CD4-positive, alpha-beta T cell treated with Interleukin-4 for 4 hours (primary cell): ENCODE results near the gene RORB.
"Not testable (repeated sequence)": the region's sequence is repeated elsewhere in the genome, so short reads cannot be mapped to it uniquely, and the experiment has no call there.

Experiments
- DNase-seq: peaks from one replicate; pipeline ENCODE4 v3.0.0-alpha.2; 2020

Gene RORB

DNA sequence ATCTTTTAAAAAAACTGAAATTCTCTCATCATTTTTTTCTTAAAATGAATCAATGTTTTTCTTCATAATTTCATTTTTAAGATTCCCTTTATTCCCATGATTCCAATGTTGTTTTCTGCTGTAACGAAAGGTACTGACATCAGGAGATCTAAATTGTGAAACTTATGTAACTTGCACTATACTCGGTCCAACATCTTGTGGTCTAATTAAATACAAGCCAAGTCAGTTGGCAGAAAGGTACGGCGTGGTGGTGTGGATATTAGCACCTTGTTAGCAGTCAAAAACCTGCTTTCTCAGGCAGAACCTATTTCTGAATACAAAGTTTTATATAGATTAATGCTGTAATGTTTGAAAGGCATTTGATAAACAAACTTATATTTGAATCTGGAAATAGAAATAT is 20.1 kb downstream of the RORB start:
- DNase-seq: no peak

GRCh38 chr9:74519419-74519818 is 22.3 kb downstream of the RORB start:
- no peak for DNase-seq

DNA sequence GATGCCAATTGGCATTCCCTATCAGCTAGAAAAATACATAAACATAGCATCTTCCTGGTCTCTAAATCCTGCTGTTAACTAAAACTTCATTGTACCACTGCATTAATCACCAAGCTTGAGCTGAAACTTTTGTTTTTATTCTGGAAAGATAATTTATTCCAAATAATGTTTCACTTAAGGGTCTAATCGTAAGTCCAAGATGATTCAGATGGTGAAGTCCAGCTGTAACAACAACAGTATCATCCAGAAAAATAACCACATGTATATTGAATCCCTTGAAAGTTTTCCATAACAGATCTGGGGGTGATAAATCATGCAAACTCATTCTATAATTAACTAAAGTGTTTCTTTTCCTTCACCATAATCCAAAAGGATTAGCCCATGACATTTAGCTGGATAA is 23.9 kb downstream of the RORB start:
- no peak for DNase-seq

DNA sequence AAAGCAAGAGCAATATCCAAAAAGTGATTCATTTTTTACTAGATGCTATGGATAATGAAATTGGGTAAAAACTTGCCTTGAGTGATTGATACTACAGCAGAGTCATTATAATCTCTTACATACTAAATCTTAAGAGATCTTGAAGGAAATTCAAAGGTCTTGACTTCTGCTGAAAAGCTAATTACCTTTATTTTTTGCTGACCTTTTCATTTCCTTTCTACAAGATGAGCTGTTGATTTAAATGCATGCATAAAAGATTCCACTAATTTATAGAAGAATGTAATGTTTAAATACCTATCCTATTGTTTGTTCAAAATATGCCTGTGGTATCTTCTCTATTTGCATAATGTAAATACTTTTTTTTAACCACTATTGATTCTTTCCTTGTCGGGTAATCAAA is 27.2 kb downstream of the RORB start:
- no peak for DNase-seq

DNA sequence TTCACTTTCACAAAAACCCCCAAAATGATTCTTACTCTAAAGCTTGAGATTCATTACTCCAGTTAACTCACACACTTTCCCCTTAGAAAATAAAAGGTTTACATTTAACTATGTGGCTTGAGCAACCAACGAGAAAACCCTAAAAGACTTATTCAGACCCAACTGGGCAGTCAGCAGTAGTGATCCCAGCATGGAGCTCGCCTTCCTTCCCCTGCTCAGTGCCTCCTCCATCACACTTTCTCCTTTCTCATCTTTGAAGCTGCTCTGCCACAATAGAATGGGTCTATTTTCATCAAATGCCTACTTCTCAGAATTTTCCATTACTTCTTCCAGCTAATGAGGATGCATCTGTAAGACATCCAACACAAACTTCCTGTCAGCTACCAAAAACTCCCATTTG is 29.1 kb downstream of the RORB start:
- no peak for DNase-seq

DNA sequence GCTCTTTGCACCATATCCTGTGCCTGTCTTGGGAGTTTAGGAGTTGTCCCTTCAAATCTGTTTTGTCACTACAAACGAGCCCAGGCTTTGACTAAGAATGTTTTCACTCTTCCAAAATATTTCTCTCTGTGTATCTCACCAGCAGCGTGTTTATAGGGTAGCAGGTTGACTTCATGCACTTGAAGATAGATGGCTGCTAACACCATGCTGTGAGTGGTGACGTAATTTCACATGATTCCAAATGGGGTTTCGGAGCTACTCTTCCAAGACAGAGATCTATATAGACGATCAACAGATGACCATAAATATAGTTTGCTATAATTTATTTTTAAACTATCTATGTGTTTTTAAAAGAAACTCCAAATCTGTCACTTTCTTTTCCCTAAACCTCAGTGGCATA is 30.6 kb downstream of the RORB start:
- no peak for DNase-seq

DNA sequence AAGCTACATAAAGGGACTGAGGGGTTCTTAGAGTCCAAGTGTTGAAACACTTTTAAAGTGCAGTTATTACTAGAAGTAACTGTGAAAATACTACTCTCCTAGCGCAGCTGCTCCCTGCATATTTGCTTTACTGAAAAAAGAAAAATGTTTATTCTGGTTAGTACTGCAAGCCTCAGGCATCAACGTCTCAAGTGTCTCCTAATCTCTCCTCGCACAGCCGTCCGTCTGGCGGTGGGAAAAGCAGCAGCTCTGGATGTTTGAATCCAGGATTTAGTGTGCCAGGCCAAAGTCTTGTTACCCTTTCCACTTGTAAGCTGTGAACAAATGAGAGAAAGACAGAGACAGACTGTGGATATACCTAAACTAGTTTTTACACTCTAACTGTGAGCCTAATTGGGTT is 31.1 kb downstream of the RORB start:
- no peak for DNase-seq

DNA sequence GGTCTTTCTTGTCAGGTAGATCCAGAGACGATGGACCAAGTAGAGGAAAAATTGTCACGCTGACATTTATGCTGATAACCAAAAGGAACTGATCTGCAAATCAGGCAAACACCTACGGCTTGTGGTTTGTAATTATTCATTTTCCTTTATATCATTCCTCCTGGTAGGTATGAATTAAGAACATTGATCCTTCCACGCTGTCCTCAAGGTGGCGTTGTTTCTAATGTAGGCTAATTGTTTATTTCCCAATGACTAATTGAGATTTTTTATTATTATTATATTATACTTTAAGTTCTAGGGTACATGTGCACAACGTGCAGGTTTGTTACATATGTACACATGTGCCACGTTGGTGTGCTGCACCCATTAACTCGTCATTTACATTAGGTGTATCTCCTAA is 33.3 kb downstream of the RORB start:
- DNase-seq: not testable (repeated sequence)

- no peak for DNase-seq
Measured at GRCh38 chr9:74533253-74533652, 36.1 kb downstream of the RORB start.

DNA sequence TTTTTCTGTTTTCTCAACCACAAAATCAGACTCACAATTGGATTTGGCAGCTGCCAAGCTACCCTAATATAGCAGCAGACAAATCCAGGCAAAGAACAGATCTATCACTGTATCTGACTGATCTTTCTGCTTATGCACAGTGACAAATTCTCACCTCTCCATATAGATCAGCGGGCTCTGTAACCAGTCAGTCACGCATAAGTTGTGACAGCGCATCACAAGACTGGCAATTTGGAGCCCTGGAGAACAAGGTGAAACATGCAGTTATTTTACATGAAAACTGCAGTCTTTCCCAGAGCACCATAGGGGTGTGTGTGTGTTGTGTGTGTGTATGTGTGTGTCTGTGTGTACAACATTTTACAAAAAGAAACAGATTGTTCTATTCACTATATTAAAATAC is 37.7 kb downstream of the RORB start:
- no peak for DNase-seq

- DNase-seq: no peak
Measured at GRCh38 chr9:74543145-74543544, 46.0 kb downstream of the RORB start.

DNA sequence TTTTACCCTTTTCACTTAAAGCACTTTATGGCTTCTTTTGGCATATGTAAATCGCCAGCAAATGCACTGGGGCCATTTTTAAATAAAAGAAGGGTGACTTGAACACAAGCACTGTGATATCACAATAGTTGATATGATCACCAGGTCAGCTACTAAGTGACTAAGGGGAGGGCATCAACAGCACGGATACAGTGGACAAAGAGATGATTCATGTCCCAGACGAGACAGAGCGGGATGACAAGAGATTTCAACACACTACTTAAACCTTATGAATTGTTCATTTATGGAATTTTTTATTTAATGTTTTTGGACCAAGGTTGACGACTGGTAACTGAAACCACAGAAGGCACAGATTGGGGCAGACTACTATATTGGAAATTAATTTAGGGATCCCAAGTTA is 54.1 kb downstream of the RORB start:
- no peak for DNase-seq

GRCh38 chr9:74554751-74555419 is 57.8 kb downstream of the RORB start:
- no peak for DNase-seq

GRCh38 chr9:74555565-74555964 is 58.4 kb downstream of the RORB start:
- no peak for DNase-seq

DNA sequence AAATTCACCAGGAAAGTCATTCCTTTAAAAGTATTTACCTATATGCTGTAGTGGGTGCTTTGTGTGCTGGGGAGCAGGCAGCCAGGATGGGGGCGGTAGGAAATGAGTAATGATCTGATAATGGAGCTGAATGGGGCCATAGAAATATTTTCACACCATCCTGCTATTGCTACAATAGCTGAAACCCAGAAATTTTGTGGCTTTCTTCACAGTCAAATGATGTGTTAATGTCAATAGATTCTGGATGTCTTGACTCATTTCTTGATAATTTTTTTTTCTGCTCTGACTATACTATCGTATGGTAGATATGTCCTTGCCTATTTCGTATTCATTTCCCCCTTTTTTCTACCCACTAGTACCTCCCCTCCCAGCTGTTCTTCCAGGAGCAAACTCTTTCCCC is 59.5 kb downstream of the RORB start:
- DNase-seq: no peak

DNA sequence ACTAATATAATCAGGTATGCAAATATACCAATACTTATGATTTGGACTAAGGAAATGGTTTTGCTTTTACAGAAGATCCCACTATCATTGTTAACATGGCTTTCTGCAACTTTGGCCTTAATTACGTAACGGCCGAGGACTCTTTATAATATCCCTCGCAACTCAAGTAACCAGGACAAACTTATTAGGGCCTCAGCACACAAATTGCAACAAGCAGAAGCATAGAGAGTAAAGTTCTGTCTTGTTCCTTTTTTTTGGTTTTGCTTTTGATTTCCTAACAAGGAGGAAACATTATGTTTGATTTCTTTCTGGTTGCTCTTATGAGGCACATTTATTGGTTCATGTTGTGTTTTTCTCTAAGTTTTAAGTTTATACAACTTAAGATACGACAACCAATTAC is 60.4 kb downstream of the RORB start:
- DNase-seq: no peak

DNA sequence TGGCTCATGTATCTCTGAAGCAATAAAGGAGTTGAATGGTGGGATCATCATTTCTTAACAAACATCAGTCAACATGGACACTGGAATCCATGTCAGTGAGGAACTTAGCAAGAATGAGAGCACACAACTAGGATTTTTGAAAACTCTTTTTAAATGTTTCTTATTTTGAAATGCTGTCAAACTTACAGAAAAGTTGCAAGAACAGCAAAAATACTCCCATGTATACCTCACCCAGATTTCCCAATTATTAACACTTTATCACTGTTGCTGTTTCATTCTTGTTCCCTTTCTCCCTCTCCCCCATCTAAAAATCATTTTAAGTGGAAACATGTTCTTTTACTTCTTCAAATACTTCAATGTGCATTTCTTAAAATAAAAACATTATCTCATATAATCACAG is 65.5 kb downstream of the RORB start:
- DNase-seq: no peak

GRCh38 chr9:74570879-74571512 is 73.9 kb downstream of the RORB start:
- peak; percentile 19 for DNase-seq

DNA sequence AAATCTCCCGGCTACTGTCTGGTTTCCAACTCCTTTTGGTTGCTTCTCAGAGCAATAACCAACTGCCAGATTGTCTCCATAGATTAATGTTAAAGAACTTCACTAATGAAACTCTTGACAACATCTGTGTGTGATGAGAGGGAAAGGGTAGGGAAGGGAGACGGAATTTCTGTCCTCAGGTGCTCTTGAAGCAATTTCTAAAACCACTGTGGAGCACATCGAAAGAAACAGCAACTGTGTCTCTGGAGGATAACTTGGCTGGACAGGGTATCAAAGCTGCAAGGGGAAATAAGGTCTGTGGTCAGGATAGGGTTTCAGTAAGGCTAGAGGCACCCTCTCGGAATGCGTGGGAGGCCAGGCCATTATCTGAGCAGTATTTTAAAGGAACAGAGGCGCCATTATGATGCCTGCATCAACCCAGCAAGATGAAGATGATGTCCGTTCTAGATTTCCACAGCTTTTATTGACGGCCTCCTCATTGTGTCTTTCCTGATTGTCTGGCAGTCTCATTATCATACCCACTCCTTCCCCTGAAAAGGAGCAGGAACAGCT is 76.6 kb downstream of the RORB start:
- DNase-seq: no peak

GRCh38 chr9:74576176-74576575 is 79.0 kb downstream of the RORB start:
- DNase-seq: no peak

DNA sequence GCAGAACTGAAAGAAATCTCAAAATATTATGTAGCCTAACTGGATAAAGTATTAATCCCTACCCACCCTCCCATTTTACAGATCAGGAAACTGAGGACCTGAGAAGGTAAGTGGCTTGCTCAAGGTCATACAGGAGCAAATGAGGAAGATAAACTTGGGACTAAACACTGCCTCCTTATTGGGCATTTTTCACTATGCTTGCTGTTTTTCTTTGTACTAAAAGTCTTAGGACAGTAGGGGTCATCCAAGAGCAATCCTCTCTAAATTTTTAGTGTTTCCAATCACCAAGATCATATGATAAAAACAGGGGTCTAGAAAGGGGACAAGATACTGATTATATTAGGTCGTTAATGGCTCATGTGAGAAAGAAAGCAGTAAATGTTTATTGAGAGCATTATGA is 80.8 kb downstream of the RORB start:
- no peak for DNase-seq

GRCh38 chr9:74589576-74589975 is 92.4 kb downstream of the RORB start:
- DNase-seq: no peak

- DNase-seq: no peak
Measured at GRCh38 chr9:74595286-74595685, 98.2 kb downstream of the RORB start.

DNA sequence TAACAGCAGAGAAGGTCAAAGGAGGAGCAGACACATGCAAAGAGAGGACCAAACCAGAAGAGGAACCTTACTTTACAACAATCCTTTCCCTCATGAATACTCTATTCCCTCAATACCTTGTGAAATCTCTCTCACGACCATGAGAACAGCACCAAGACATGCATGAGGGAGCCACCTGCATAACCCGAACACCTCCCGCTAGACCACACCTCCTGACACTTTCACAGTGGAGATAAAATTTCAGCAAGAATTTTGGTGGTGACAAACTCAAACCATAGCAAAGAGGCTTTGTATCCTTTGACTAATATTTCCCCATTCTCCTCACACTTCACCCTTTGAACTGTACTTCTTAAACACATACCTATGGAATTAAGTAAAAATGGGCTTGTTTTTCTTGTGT is 101.7 kb downstream of the RORB start:
- DNase-seq: no peak
